NOMO-1 (cell line): ENCODE data around the gene CDK8.

Experiments used
- DNase-seq, 2 experiments: peaks; one replicate each; lab custom pipeline; 2025; ENCODE audit not compliant: unreplicated experiment in 2 of 2; lab: John Stamatoyannopoulos, UW

CDK8 gene

DNA sequence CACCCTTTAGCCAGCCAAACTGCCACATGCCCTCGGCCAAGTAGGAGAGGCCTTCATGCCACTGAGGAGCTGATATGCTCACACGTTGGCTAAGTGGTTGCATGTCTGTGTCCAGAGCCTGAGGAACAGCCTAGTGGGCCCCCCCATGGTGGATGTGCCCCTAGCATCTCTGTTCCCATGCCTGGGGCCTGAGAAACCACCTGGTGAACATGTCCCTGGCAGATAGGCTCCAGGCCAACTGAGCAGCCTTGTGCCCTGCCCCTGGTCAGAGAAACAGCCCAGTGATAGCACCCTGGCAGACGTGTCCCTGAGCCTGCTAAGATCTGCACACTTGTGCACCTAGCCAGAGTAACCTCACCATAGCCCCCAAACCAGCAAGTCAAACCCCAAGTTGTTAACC is 181.7 kb downstream of the CDK8 start:
- no peak for DNase-seq

DNA sequence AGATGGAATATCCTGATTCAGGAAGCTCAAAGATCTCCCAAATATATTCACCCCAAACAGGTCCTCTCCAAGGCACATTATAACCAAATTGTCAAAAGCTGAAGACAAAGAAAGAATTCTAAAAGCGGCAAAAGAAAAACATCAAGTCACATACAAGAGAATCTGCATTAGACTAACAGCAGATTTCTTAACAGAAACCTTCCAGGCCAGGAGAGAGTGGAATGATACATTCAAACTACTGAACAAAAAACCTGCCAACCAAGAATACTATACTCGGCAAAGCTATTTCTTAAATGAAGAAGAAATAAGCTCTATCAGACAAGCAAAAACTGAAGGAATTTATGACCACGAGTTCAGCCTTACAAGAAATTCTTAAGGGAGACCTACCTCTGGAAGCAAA is 183.0 kb downstream of the CDK8 start:
- no peak for DNase-seq

DNA sequence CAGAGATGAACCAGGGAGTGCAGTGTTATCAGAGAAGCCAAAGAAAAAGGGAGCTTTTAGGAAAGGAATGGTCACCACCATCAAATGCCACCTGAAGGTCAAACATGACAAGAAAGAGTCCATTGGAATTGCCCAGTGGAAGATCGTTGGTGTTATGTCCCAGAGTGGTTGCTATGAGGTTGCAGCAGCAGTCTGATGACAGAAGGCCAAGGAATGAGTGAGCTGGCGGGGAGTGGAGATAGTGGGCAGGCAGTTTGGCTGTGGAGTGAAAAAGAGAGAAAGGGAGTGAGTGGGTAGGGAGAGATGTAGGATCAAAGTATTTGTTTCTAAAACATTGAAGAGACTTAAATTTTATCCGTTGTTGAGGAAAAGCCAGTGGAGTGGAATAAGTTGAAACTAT is 186.2 kb downstream of the CDK8 start:
- DNase-seq, result no peak

DNA sequence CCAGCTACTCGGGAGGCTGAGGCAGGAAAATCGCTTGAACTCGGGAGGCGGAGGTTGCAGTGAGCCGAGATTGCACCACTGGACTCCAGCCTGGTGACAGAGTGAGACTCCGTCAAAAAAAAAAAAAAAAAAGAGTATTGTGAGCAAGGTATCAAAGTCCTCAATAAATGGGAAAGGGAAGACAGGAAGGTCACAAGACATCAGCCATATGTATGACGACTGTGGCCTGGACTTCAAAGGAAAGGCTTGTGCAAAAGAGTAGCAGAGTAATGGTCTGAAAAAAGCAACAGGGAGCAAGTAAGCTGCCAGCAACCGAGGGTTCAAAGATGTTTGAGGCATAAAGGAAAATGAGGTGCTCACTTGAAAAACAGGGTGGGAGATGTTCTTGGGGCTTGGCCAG is 187.5 kb downstream of the CDK8 start:
- no peak for DNase-seq

DNA sequence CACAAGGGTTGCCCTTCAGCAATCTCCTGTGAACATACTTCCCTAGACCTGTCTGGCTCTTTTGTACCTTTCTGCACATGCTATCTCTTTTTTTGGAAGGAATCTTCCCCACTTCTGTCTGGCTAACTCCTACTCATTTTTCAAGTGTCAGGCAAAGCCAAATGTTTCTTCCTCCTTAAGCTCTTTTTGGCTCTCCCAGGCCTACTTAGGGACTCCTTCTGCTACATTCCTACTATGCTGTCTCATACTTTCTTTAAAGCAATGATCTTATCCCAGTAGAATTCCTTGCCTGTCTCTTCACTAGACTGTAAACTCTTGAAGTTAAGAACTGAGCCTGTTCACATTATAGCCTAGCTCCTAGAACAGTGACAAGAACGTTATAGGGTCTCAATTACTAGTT is 188.6 kb downstream of the CDK8 start:
- DNase-seq, result no peak

DNA sequence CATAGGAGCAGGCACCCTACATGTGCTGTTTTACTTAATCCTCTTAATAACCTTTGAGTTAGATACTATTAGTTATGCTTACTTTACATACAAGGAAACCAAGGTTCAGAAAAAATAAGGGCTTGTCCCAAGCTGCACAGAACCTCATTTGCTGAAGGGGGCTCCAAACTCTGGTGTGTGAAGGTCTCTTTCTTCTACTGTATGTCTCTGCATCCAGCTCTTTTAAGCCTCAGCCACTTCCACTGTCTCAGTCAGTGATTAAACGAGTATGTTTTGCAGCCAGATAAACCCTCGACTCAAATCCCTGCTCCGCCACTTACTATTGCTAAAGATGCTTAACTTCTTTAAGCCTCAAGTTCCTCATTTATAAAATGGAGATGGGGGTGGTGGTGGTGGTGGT is 191.2 kb downstream of the CDK8 start:
- DNase-seq, result no peak

DNA sequence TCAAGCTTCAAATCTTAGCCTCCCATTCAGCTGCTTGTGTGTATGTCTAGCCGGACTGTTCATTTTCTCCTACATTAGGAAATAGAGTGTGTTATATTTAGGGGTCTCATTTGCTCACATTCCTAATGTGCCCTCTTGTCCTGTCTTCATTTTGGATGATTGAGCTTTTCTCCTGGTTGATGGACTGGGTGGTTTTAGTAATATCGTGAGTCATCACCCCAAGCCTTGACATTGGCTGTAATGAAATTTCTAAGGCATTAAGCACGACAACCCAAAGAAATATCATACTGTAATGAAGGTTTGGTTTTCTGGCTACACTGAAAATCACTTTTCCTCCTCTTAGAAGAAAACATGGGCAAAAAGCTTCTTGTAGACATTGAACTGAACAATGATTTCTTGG is 192.8 kb downstream of the CDK8 start:
- DNase-seq, result no peak

DNA sequence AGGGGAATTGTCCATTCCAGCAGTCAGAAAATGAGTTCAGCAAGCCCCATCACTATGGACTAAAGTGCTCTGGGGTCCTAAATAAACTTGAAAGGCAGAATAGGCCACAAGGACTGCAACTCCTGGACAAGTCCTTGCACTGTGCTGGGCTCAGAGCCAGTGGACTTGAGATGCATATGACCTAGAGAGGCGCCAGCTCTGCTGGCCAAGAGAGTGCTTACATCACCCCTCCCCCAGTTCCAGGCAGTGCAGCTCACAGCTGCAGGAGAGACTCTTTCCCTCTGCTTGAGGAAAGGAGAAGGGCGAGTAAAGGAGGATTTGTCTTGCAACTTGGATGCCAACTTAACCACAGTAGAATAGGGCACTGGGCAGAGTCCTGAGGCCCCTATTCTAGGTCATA is 194.1 kb downstream of the CDK8 start:
- DNase-seq, result no peak

DNA sequence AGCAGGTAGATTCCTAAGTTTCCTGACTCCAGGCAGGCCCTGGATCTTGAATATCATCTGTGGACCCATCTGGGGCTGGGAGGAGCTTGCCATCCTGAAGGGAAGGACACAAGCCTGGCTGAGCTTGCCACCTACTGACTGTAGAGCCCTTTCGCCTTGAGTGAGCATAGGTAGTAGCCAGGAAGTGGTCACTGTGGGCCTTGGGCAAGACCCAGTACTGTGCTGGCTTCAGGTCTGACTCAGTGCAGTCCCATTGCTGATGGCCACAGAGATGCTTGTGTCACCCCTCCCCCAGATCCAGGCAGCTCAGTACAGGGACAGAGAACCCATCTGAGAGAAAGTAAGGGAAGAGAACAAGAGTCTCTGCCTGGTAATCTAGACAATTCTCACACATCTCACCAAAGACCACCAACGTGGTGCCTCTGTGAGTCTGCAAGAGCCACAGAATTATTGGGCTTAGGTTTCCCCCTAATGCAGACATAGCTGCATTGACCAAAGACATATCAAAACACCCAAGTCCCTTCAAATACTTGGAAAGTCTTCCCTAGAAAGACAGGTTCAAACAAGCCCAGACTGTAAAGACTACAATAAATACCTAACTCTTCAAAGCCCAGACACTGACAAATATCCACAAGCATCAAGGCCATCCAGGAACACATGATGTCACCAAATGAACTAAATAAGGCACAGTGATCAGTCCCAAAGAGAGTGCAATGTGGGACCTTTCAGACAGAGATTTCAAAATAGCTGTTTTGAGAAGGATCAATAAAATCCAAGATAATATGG is 195.3 kb downstream of the CDK8 start:
- DNase-seq, result no peak
